Neural cell (in vitro differentiated cells): ENCODE measurements around the gene LMLN. TPM values are rescaled to one million over a fixed set of nuclear protein-coding genes. Genes with fewer than 3 reads are reported as not detected.

ENCODE experiments used
- H2AFZ ChIP-seq: fragments of 200-600, 300-800 bp; sonication (generic), shearing (Covaris generic); 2 replicates; pipeline ENCODE4 v1.6.0; 2014; ENCODE audit warnings: low read depth, mild to moderate bottlenecking, antibody characterized with exemption, low read length, moderate library complexity
- H3F3A ChIP-seq: fragments of 200-600 bp; shearing (Covaris generic); 2 replicates; pipeline ENCODE4 v1.6.1; 2016; ENCODE audit warnings: mild to moderate bottlenecking, moderate library complexity, mixed read lengths, antibody characterized with exemption, low read length; ENCODE audit not compliant: insufficient read depth, poor library complexity, severe bottlenecking
- H3K27ac ChIP-seq: fragments of 200-600, 300-800 bp; sonication (generic), shearing (Covaris generic); 2 replicates; pipeline ENCODE4 v1.5.1; 2014; ENCODE audit warnings: mild to moderate bottlenecking, low read length, moderate library complexity
- H3K27me3 ChIP-seq: fragments of 300-800, 200-600 bp; sonication (generic), shearing (Covaris generic); 2 replicates; pipeline ENCODE4 v1.6.0; 2014; ENCODE audit warnings: mild to moderate bottlenecking, low read depth, low read length, moderate library complexity; ENCODE audit not compliant: insufficient read depth
- H3K36me3 ChIP-seq: fragments of 300-800, 200-600 bp; sonication (generic), shearing (Covaris generic); 2 replicates; pipeline ENCODE4 v1.5.1; 2014; ENCODE audit warnings: mild to moderate bottlenecking, antibody characterized with exemption, low read length, moderate library complexity; ENCODE audit not compliant: insufficient read depth
- H3K4me2 ChIP-seq: fragments of 300-800, 200-600 bp; sonication (generic), shearing (Covaris generic); 2 replicates; pipeline ENCODE4 v1.6.0; 2014; ENCODE audit warnings: mild to moderate bottlenecking, low read length
- H3K4me3 ChIP-seq: fragments of 300-800, 200-600 bp; sonication (generic), shearing (Covaris generic); 2 replicates; pipeline ENCODE4 v1.5.1; 2014; ENCODE audit warnings: mild to moderate bottlenecking, low read length, moderate library complexity
- H3K79me2 ChIP-seq: fragments of 200-600 bp; shearing (Covaris generic); replicated peaks from 2 replicates; pipeline ENCODE4 v1.6.0; 2014; ENCODE audit warnings: mild to moderate bottlenecking, low read length, moderate library complexity; ENCODE audit not compliant: insufficient read depth
- H3K9ac ChIP-seq: fragments of 300-800, 200-600 bp; sonication (generic), shearing (Covaris generic); 2 replicates; pipeline ENCODE4 v1.6.1; 2016; ENCODE audit warnings: mild to moderate bottlenecking, low read length, mixed read lengths
- H3K9me2 ChIP-seq: fragments of 200-600 bp; shearing (Covaris generic); 2 replicates; pipeline ENCODE4 v1.6.1; 2016; ENCODE audit warnings: mild to moderate bottlenecking, low read length, mixed read lengths; ENCODE audit not compliant: insufficient read depth
- H3K9me3 ChIP-seq: fragments of 200-600, 300-800 bp; sonication (generic), shearing (Covaris generic); 2 replicates; pipeline ENCODE4 v1.6.1; 2016; ENCODE audit warnings: mild to moderate bottlenecking, mixed run types, low read length, moderate library complexity, mixed read lengths
- H4K20me1 ChIP-seq: fragments of 200-600 bp; shearing (Covaris generic); 2 replicates; pipeline ENCODE4 v1.6.1; 2016; ENCODE audit warnings: mild to moderate bottlenecking, mixed run types; ENCODE audit not compliant: insufficient read depth
- EP300 ChIP-seq: fragments of 450-650 bp; conservative IDR thresholded peaks from 2 replicates; pipeline ENCODE4 v1.6.1; 2014; ENCODE audit warnings: antibody characterized with exemption, mild to moderate bottlenecking, moderate library complexity; ENCODE audit not compliant: poor library complexity, severe bottlenecking
- EZH2 ChIP-seq: fragments of 200-600, 300-800 bp; shearing (Covaris generic), sonication (generic); IDR thresholded peaks from 2 replicates; pipeline ENCODE4 v1.6.1; 2014; ENCODE audit warnings: antibody characterized with exemption, low read length, borderline replicate concordance, mild to moderate bottlenecking; ENCODE audit not compliant: insufficient read depth, poor library complexity, severe bottlenecking
- MXI1 ChIP-seq: fragments of 450-650 bp; conservative IDR thresholded peaks from 2 replicates; pipeline ENCODE4 v1.6.1; 2014; ENCODE audit warnings: antibody characterized with exemption, mild to moderate bottlenecking; ENCODE audit not compliant: poor library complexity, severe bottlenecking
- POLR2AphosphoS5 ChIP-seq: IDR thresholded peaks from 2 replicates; pipeline ENCODE4 v1.6.1; 2012
- RAD21 ChIP-seq: fragments of 450-650 bp; conservative IDR thresholded peaks from 2 replicates; pipeline ENCODE4 v1.6.1; 2014; ENCODE audit warnings: antibody characterized with exemption, mild to moderate bottlenecking, moderate library complexity
- SMC3 ChIP-seq: fragments of 450-650 bp; conservative IDR thresholded peaks from 2 replicates; pipeline ENCODE4 v1.6.1; 2014; ENCODE audit warnings: antibody characterized with exemption, mild to moderate bottlenecking, moderate library complexity; ENCODE audit not compliant: poor library complexity
- TAF1 ChIP-seq: IDR thresholded peaks from 2 replicates; pipeline ENCODE4 v1.6.1; 2012; ENCODE audit warnings: low read depth
- polyA plus RNA-seq: library from polyadenylated mRNA; depleted of rRNA; stranded (reverse); fragments of >200 nt; gene quantifications from 2 replicates; pipeline ENCODE4 v1.2.3, GENCODE V29; 2014
- TF ChIP-seq, protein P1 (sequence below): fragments of 450-650 bp; IDR thresholded peaks from 2 replicates; pipeline ENCODE4 v1.5.1; 2014; ENCODE audit warnings: antibody characterized with exemption, mild to moderate bottlenecking, moderate library complexity; ENCODE audit not compliant: poor library complexity, severe bottlenecking
- TF ChIP-seq, protein P2 (sequence below): IDR thresholded peaks from 2 replicates; pipeline ENCODE4 v1.6.1; 2012; ENCODE audit warnings: borderline replicate concordance

LMLN gene
- polyA plus RNA-seq, 1 donor from 2014 or later: 3.1 TPM

DNA sequence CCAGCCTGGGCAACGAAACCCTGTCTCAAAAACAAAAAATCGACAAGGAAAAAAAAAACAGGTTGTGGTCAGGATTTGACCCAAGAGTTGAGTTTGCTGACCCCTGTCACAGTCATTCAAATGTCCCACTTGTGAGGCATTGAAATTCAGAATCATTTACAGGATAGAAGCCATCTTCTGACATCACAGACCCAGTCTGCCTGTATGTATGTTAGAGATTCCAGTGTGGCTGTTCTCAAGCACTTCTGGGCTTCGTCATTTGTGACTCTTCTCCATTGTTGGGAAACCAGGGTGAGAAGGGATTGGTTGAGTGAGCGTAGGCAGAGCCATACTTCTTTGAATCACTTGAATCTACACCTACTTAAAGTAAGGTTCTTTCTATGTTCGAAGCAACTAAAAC, 57.1 kb downstream of the LMLN start:
- H3F3A ChIP-seq: no peaks in the 10 kb centered on the region
- H3K9me3 ChIP-seq: no peaks in the 10 kb centered on the region
- TF ChIP-seq EZH2 (no peak), EP300 (no peak), POLR2AphosphoS5 (no peak), RAD21 (no peak), SMC3 (no peak), MXI1 (no peak), TAF1 (no peak)
- TF ChIP-seq, protein P1, sequence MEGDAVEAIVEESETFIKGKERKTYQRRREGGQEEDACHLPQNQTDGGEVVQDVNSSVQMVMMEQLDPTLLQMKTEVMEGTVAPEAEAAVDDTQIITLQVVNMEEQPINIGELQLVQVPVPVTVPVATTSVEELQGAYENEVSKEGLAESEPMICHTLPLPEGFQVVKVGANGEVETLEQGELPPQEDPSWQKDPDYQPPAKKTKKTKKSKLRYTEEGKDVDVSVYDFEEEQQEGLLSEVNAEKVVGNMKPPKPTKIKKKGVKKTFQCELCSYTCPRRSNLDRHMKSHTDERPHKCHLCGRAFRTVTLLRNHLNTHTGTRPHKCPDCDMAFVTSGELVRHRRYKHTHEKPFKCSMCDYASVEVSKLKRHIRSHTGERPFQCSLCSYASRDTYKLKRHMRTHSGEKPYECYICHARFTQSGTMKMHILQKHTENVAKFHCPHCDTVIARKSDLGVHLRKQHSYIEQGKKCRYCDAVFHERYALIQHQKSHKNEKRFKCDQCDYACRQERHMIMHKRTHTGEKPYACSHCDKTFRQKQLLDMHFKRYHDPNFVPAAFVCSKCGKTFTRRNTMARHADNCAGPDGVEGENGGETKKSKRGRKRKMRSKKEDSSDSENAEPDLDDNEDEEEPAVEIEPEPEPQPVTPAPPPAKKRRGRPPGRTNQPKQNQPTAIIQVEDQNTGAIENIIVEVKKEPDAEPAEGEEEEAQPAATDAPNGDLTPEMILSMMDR: no peak
- TF ChIP-seq, protein P2, sequence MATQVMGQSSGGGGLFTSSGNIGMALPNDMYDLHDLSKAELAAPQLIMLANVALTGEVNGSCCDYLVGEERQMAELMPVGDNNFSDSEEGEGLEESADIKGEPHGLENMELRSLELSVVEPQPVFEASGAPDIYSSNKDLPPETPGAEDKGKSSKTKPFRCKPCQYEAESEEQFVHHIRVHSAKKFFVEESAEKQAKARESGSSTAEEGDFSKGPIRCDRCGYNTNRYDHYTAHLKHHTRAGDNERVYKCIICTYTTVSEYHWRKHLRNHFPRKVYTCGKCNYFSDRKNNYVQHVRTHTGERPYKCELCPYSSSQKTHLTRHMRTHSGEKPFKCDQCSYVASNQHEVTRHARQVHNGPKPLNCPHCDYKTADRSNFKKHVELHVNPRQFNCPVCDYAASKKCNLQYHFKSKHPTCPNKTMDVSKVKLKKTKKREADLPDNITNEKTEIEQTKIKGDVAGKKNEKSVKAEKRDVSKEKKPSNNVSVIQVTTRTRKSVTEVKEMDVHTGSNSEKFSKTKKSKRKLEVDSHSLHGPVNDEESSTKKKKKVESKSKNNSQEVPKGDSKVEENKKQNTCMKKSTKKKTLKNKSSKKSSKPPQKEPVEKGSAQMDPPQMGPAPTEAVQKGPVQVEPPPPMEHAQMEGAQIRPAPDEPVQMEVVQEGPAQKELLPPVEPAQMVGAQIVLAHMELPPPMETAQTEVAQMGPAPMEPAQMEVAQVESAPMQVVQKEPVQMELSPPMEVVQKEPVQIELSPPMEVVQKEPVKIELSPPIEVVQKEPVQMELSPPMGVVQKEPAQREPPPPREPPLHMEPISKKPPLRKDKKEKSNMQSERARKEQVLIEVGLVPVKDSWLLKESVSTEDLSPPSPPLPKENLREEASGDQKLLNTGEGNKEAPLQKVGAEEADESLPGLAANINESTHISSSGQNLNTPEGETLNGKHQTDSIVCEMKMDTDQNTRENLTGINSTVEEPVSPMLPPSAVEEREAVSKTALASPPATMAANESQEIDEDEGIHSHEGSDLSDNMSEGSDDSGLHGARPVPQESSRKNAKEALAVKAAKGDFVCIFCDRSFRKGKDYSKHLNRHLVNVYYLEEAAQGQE: no peak
- H3K27me3 ChIP-seq: no peaks in the 10 kb centered on the region
- H2AFZ ChIP-seq: no peak overlapping the region
- H3K9ac ChIP-seq: no peak overlapping the region
- H3K4me2 ChIP-seq: no peak overlapping the region
- H3K27ac ChIP-seq: no peak overlapping the region
- no peaks in the 10 kb centered on the region for H4K20me1 ChIP-seq
- H3K79me2 ChIP-seq: no peaks in the 10 kb centered on the region
- H3K4me3 ChIP-seq: no peak overlapping the region
- H3K36me3 ChIP-seq: no peaks in the 10 kb centered on the region
- H3K9me2 ChIP-seq: no peaks in the 10 kb centered on the region

GRCh38 chr3:198018416-198018815, 58.4 kb downstream of the LMLN start:
- TF ChIP-seq, protein P1: no peak
- Histone ChIP-seq H2AFZ (no peak overlapping the region), H3K36me3 (no peaks in the 10 kb centered on the region), H3K27ac (no peak overlapping the region), H3K4me3 (no peak overlapping the region), H4K20me1 (no peaks in the 10 kb centered on the region), H3K9me3 (no peaks in the 10 kb centered on the region), H3K79me2 (no peaks in the 10 kb centered on the region), H3K4me2 (no peak overlapping the region), H3K27me3 (no peaks in the 10 kb centered on the region), H3F3A (no peaks in the 10 kb centered on the region), H3K9ac (no peak overlapping the region), H3K9me2 (no peaks in the 10 kb centered on the region)
